T-helper 1 cell treated with Interleukin-12 subunit alpha and Interleukin-12 subunit beta and Interleukin-4 antibody, amounts not matched to agents 30 ng/mL and 1 ng/mL, for 36 hours (primary cell): ENCODE measurements around the gene ZMPSTE24. TPM values are rescaled to one million over a fixed set of nuclear protein-coding genes. Genes with fewer than 3 reads are reported as not detected.
"Not testable (repeated sequence)": the region's sequence is repeated elsewhere in the genome, so short reads cannot be mapped to it uniquely, and the experiment has no call there.

Experiments used
- intact Hi-C: fragments of 100-400 bp; cut with micrococcal nuclease; formaldehyde crosslinking; loops from one replicate; pipeline ENCODE4 v1.15.1; 2024
- total RNA-seq: library from RNA; stranded (reverse); gene quantifications from 2 replicates; pipeline ENCODE4 v1.2.3, GENCODE V29; 2022

ZMPSTE24 gene
- total RNA-seq, 1 donor from 2014 or later, result 40.5 TPM

DNA sequence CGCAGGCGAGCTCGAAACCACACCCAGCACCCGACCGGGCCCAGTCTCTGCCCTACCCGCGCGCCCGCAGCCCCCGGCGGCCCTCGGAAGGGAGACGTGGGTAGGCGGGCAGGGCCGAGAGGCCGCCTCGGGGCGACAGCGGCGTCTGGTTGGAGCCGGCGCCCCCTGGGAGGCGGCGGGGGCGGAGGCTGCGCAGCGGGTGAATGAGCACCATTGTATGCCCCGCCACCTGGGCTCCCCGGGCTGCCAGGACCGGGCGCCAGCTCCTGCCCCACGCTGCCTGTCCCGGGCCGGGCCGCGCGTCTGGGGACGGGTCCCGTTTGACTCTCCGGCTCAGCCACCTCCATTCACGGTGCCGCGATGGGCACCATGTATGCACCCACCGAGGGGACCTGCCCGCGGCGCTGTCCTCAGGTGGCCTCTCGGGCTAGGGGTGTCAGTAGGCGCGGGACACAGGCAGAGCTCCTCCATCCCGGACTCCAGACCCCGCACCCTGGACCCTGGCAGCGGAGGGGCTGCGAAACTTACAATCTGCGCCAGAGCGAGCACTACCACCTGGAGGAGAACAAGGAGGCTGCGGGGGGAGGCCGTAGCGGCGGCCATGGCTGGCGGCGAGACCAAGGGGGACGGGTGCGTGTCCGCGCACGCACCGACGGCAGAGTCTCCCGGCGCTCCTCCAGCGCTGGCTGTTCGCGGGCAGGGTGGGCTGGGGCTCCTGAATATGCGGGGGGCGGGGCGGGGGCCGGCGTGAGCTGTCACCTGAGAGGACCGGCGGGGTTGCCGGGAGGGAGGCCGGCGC is 58.8 kb downstream of the ZMPSTE24 start, which contains the start of gene COL9A2:
TSS of gene COL9A2 (minus strand) at position 692 of the 799 bp plus-strand sequence. CDS start at position 603, 89 bp downstream.
- intact Hi-C loops, result no loop called here

DNA sequence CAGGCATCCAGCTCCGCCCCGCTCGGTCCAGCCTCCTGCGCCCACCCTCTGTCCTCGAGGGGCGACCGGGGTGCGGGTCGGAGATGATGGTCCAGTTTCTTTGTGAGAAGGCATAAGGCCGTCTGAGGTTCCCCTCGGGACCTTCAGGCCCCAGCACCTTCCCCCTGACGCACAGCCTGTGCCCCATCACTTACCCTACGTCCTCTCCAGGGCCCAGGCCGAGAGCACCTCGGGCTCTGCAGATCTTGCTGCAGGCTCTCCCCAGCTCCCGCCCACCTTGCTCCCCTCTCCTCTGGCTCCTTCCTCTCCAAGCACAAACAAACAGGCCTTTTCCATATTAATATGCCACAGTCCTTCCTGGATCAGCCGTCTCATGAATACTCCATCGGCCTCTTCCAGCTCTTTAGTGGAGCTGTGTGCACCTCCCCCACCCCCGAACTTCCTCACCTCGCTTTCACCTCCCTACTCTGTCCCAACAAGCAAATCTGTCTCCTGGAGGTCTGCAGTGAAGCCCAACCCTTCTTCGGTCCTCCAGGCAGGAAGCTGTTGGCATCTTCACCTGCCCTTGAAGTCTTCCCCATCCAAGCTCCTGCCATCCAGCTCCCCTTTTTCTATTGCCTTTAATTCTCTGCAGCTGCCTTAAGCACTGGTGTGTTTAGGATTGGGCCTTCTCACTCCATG is 59.5 kb downstream of the ZMPSTE24 start:
- intact Hi-C loops, result no loop called here

DNA sequence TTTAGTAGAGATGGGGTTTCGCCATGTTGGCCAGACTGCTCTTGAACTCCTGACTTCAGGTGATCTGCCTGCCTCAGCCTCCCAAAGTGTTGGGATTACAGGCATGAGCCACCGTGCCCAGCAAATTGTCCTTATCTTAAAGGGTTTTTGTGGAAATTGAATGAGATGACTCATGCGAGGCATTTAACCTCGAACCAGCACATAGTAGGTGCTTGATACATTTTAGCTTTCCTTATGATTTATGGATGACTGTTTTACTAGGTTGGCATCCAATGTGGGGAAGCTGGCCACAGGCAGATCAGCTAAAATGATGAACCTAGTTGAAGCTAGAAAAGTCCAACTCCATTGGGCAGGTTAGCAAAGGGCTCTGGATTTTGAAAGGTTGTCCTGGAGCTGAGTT is 60.4 kb downstream of the ZMPSTE24 start:
- intact Hi-C loops, result no loop called here

DNA sequence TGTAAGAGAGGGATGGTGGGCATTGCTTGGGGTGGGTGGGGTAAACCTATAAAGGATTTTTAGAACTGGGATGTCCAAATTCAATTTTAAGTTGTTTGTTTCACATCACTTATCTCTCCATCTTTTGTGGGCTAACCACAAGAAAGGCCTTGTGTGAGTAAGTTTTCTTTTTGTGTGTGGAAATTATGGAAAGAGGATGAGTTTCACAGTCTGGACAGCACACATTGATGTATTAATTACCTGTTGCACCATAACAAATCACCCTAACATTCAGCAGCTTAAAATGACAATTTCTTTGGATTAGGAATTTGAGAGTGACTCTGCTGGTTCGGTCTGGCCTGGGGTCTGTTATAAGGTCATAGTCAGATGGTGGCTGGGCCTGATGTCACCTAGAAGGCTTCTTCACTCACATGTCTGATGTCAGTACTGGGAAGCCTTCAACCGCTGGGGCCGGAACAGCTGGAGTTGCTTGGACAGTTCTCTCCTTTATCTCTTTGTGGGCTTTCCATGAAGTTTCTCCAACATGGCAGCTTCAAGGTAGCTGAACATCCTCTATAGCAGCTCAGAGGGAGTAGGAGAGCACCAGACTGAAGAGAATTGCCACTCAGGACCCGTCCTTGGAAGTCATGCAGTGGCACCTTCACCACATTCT is 61.1 kb downstream of the ZMPSTE24 start:
- intact Hi-C loops, result no loop called here

DNA sequence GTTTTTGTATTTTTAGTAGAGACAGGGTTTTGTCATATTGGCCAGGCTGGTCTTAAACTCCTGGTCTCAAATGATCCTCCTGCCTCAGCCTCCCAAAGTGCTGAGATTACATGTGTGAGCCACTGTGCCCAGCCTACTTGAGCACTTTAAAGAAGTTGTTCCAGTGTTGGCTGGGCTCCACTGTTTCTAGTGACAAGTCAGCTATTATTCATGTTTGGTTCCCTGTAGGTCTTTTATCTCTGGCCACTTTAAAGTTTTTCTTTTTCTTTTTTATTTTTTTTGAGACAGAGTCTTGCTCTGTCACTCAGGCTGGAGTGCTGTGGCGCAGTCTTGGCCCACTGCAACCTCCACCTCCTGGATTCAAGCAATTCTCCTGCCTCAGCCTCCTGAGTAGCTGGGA is 73.4 kb downstream of the ZMPSTE24 start:
- intact Hi-C loops, result not testable (repeated sequence)

DNA sequence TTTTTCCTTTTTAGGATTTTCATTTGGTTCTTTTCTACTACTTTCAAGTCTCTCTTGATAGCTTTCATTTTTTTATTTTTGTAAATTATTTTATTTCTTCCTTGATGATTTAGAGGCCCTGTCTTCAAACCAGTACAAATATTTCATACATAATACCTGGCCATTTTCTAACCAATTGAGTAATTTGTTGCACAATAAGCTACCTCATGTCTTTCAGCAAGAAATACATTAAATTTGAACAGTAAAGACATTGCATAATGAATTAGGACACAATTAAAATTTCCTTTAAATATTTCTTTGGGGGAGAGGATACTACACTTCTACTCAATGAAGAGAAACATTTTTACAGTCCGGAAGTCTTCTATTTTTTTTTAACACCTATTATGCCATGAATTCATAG is 74.7 kb downstream of the ZMPSTE24 start:
- intact Hi-C loops, result no loop called here

DNA sequence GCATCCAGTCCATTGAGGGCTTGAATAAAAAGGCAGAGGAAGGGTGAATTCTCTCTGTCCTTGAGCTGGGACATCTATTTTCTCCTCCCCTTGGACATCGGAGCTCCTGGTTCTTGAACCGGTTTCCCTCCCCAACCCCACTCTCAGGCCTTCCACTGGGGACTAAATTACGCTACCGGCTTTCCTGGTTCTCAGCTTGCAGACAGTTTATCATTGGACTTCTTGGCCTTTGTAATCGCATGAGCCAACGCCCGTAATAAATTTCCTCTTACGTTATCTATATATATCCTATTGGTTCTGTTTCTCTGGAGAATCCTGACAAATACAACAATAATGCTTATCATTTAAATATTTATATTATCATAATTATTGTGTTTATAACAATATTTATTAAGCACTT is 79.4 kb downstream of the ZMPSTE24 start:
- intact Hi-C loops, result no loop called here

DNA sequence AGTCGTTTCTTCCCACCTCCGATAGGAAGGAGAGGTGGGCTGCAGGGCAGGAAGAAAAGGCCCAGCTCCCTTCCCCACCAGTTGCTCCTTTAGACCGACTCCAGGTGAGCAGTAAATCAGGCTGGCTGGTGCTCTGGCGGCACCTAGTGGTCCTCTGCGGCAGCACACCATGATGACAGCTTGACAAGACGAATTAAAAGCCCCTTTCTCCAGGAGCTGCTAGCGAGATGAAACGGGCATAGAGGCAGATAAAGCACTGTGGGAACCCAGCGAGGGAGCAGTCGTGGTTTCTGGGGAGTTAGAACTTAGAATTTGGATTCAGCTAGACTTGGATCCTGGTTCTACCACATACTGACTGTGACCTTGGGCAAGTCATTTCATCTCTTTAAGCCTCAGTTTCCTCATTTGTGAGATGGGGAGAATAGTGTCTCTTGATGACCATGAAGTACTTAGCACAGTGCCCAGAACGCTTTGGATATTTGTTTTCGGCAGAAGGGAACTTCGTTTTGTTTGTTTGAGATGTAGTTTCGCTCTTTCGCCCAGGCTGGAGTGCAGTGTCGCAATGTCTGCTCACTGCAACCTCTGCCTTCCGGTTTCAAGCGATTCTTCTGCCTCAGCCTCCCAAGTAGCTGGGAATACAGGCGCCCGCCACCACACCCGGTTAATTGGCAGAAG is 80.8 kb downstream of the ZMPSTE24 start:
- intact Hi-C loops, result loop anchor here (1.0 to 2.0 kb wide), 8 partner anchors 24 to 261 kb away; partner anchors contain the start of gene PPT1

DNA sequence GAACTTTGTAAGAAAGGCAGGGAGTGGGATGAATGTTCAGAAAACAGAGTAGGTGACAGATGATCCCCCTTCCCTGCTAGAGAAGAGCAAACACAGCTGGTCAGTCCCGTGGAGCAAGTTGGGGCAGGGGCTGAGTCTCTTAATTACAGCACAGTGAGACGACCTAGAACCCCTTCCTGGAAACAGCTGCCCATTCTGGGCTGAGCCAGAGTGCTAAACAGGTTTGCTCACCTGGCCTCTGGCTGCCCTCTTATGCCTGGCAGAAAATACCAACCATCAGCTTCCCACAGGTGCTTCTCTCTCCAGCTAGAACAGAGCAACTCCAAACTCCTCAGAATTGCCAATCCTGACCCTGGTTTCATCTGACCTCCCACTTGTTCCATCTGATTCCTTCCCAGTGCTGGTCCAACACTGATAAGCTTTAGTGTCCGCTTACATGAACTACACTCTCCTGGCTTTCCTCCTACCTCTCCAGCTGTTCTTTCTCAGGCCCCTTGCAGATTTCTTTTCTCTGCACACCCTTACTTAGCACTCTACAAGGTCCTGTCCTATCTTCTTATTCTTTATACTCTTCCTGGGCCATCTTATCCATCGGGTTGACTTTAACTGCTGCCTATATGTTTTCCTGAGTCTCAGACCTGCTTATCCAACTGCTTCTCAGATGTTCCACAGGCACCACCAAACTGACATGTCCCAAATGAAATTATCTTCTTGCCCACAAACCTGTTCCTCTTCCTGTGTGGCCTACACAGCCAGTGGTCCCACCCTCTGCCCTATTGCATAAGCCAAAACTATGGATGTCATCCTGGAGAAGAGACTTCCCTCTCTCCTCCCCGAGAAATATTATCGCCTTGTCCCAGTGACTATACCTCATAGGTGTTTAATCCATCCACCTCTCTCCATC is 81.6 kb downstream of the ZMPSTE24 start:
- intact Hi-C loops, result loop anchor here (2.0 to 5.0 kb wide), 2 partner anchors 193 to 243 kb away; partner anchors contain the start of genes PPT1 and ZNF684

DNA sequence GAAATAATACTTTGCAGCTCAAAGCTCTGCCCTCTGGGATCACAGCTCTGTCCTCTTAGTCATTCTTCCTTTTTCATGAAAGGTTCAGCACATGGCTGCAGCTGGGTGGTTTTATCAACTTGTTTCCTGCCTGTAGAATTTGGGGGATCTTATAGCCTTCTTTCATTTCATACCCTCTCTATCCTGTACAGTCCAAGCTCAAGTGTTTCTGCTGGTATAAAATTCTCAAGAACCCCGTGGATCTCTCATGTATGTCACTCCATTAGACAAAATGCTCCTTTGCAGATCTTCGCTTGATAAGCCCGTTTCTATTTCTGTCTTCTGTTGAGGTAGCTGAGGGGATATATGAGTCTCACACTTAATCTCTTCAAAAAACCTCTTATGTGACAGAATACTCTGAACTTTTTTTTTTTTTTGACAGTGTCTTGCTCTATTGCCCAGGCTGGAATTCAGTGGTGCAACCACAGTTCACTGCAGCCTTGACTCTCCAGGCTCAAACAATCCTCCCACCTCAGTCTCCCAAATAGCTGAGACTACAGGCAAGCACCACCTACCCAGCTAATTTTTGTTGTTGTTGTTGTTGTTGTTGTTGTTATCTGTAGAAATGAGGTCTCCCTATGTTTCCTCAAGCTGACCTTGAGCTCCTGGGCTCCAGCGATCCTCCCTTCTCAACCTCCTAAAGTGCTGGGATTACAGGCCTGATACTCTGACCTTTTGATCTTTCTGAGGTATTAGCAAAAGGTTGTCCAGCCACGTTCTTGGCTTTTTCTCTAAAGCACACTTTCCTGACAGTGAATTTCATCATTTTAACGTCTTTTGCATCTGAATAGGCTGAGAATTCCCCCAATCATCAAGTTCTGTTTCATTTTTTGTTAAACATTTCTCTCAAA is 83.7 kb downstream of the ZMPSTE24 start:
- intact Hi-C loops, result loop anchor here (1.0 to 5.0 kb wide), 3 partner anchors 34 to 191 kb away; partner anchors contain the start of gene ZNF684

DNA sequence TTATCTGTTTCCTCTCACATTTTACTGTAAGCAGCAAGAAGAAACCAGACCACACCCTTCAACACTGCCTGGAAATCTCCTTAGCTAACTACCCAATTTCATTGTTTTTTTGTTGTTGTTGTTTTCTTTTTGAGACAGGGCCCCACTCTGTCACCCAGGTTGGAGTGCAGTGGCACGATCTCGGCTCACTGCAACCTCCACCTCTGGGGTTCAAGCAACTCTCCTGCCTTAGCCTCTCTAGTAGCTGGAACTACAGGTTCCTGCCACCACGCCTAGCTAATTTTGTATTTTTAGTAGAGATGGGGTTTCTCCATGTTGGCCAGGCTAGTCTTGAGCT is 84.3 kb downstream of the ZMPSTE24 start:
- intact Hi-C loops, result loop anchor here (1.0 to 5.0 kb wide), 3 partner anchors 33 to 190 kb away; partner anchors contain the start of gene ZNF684

Other genes with a start within 250 kb of the ZMPSTE24 start
- 734 and 757 TPM in 2 replicates for gene CAP1, start 217.5 kb upstream of the ZMPSTE24 start, total RNA-seq
- gene PPT1, start 161.0 kb upstream of the ZMPSTE24 start, total RNA-seq, result 116 and 124 TPM in 2 replicates
- gene RLF, start 96.8 kb upstream of the ZMPSTE24 start, total RNA-seq, result 20.3 and 21.5 TPM in 2 replicates
- gene TMCO2, start 10.3 kb upstream of the ZMPSTE24 start, total RNA-seq, result 0.83 TPM in 1 of 2 replicates, not detected in the other
- gene COL9A2, start 59.0 kb downstream of the ZMPSTE24 start, total RNA-seq, result 23.9 and 24.0 TPM in 2 replicates
- 235 and 239 TPM in 2 replicates for gene SMAP2, start 115.5 kb downstream of the ZMPSTE24 start, total RNA-seq
- 5.9 and 6.3 TPM in 2 replicates for gene ZFP69B, start 192.2 kb downstream of the ZMPSTE24 start, total RNA-seq
- gene ZFP69, start 219.1 kb downstream of the ZMPSTE24 start, total RNA-seq, result 2.6 and 3.2 TPM in 2 replicates